Gastrocnemius medialis (tissue), 4 donors: Measurements from ENCODE around the gene RPL4. TPM values are rescaled to one million over a fixed set of nuclear protein-coding genes. Genes with fewer than 3 reads are reported as not detected.
"Not testable (repeated sequence)": the region's sequence is repeated elsewhere in the genome, so short reads cannot be mapped to it uniquely, and the experiment has no call there.

Experiments
- ATAC-seq, 2 donors: fragments of 150-250 bp; one replicate each; pipeline ENCODE4 v1.9.1; 2016
- DNase-seq, 2 donors: peaks; one replicate each; pipeline ENCODE4 v3.0.0-alpha.2; 2019
- H3K27ac ChIP-seq, 4 donors: fragments of 200-600 bp; sonication (generic); 1 replicate in 1 of 4; 2 replicates in 3 of 4; pipeline ENCODE4 v1.5.1; 2016 to 2018; ENCODE audit warnings: mild to moderate bottlenecking in 2 of 4, moderate library complexity in 1 of 4
- H3K27me3 ChIP-seq, 3 donors: fragments of 200-600 bp; sonication (generic) in 2 of 3; 1 replicate in 1 of 3; 2 replicates in 2 of 3; pipeline versions ENCODE4 v1.5.1 to v1.6.0; 2016 to 2019; ENCODE audit warnings: mild to moderate bottlenecking in 1 of 3, moderate library complexity in 1 of 3
- H3K36me3 ChIP-seq, 2 donors: fragments of 200-600 bp; sonication (generic) in 1 of 2; one replicate each; pipeline ENCODE4 v1.5.1; 2017 to 2018
- H3K4me1 ChIP-seq, 2 donors: fragments of 200-600 bp; sonication (generic) in 1 of 2; one replicate each; pipeline ENCODE4 v1.5.1; 2016 to 2017; ENCODE audit warnings: mild to moderate bottlenecking in 2 of 2
- H3K4me3 ChIP-seq, 4 donors: fragments of 200-600 bp; sonication (generic) in 3 of 4; 1 replicate in 1 of 4; 2 replicates in 3 of 4; pipeline ENCODE4 v1.5.1; 2016 to 2019; ENCODE audit warnings: mild to moderate bottlenecking in 2 of 4
- H3K9me3 ChIP-seq, 3 donors: fragments of 200-600 bp; sonication (generic) in 2 of 3; 1 replicate in 1 of 3; 2 replicates in 2 of 3; pipeline ENCODE4 v1.5.1; 2016 to 2019
- CTCF ChIP-seq, 5 experiments: fragments of 450-650 bp in 3 of 5; fragments of 200-600 bp in 2 of 5; sonication (generic) in 2 of 5; IDR thresholded peaks in 4 of 5; conservative IDR thresholded peaks in 1 of 5; 1 replicate in 4 of 5; 2 replicates in 1 of 5; pipeline ENCODE4 v1.5.1; 2016 to 2019; ENCODE audit warnings: antibody characterized with exemption in 5 of 5, mild to moderate bottlenecking in 3 of 5, moderate library complexity in 3 of 5
- POLR2A ChIP-seq, 2 donors: fragments of 450-650 bp; IDR thresholded peaks; one replicate each; pipeline ENCODE4 v1.6.1; 2017; ENCODE audit warnings: antibody characterized with exemption in 2 of 2, mild to moderate bottlenecking in 2 of 2, moderate library complexity in 2 of 2
- in situ Hi-C, 4 donors: fragments of 200-750 bp; cut with MboI; loops; one replicate each; pipeline versions ENCODE4 v1.15.0 to v1.8.0; 2017; ENCODE audit warnings: low sequenced_read_pairs in 4 of 4
- intact Hi-C: fragments of 100-400 bp; cut with DNase I; formaldehyde crosslinking; loops from one replicate; pipeline ENCODE4 v1.15.1; 2023; ENCODE audit warnings: low total_unique reads
- total RNA-seq, 4 donors: library from RNA; depleted of rRNA; stranded (reverse); fragments of >200 nt; gene quantifications; one replicate each; pipeline versions ENCODE4 v1.1.0 to v1.2.3, GENCODE V29; 2016

The RPL4 gene
- total RNA-seq, 4 donors from 2014 or later = 2,613 to 4,567 (median 3,688) TPM

DNA sequence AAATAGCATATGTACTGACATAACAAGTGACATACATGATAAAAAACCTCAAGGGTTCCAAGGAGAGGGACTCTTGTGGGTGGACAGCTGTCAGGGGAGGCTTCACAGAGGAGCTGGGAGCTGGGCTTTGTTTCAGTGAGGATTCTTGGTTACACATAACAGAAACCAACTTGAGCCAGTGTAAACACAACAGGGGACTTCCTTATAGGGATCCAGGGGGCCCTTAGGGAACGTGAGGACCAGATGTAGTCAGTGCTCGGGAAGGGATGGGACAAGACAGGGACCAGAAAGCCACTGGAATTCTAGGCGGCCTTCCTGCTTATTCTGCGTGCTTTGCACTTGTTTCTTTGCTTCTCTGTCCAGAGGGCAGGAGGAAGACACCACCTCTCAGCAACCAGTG, 42.0 kb downstream of the RPL4 start:
- Histone ChIP-seq H3K4me3 (no peak overlapping the region), H3K27me3 (no peaks in the 10 kb centered on the region), H3K9me3 (no peaks in the 10 kb centered on the region), H3K4me1 (no peaks in the 10 kb centered on the region), H3K36me3 (no peaks in the 10 kb centered on the region), H3K27ac (no peak overlapping the region)
- in situ Hi-C loops = no loop called here
- DNase-seq = no peak
- ATAC-seq = no peak
- intact Hi-C loops = no loop called here
- TF ChIP-seq POLR2A (IDR thresholded peaks at IDR 0.05) (no peak), CTCF (IDR thresholded peaks at IDR 0.05 in 4 of 5, conservative IDR thresholded peaks at IDR 0.05 in 1 of 5) (no peak)

DNA sequence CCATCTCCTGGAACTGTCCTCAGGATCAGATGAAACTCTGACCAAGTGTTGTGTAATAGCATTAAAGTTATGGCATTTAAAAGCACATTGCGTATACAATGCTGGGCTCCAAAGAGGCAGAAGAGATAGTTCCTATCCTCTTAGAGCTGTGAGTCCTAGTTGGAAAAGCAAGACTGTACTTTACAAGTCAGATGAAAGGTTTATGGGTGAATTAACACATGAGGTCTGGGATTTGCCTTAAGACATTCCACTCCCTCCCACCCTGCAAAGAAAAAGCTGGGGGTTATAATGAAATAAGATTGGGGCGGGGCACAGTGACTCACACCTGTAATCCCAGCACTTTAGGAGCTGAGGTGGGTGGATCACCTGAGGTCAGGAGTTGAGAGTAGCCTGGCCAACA, 42.7 kb downstream of the RPL4 start:
- no peak for DNase-seq
- H3K9me3 ChIP-seq = no peaks in the 10 kb centered on the region
- no peaks in the 10 kb centered on the region for H3K4me1 ChIP-seq
- TF ChIP-seq CTCF (IDR thresholded peaks at IDR 0.05 in 4 of 5, conservative IDR thresholded peaks at IDR 0.05 in 1 of 5) (no peak), POLR2A (IDR thresholded peaks at IDR 0.05) (no peak)
- intact Hi-C loops = no loop called here
- no peaks in the 10 kb centered on the region for H3K27me3 ChIP-seq
- no peak overlapping the region for H3K27ac ChIP-seq
- no peak overlapping the region for H3K4me3 ChIP-seq
- no peak for ATAC-seq
- H3K36me3 ChIP-seq = no peaks in the 10 kb centered on the region
- in situ Hi-C loops = no loop called here

- ATAC-seq, H3K36me3 ChIP-seq, DNase-seq, H3K27me3 ChIP-seq, H3K4me1 ChIP-seq, H3K4me3 ChIP-seq, H3K9me3 ChIP-seq, H3K27ac ChIP-seq, in situ Hi-C loops, intact Hi-C loops: not testable (repeated sequence)
These were observed 43.4 kb downstream of the RPL4 start for GRCh38 chr15:66461294-66461693.

GRCh38 chr15:66459818-66460615, 44.6 kb downstream of the RPL4 start:
- peaks cover 0 to 5% of the 10 kb centered on the region in 2 donors for H3K36me3 ChIP-seq
- no peaks in the 10 kb centered on the region for H3K9me3 ChIP-seq
- H3K27me3 ChIP-seq = no peaks in the 10 kb centered on the region
- DNase-seq = no peak
- TF ChIP-seq POLR2A (IDR thresholded peaks at IDR 0.05) (no peak), CTCF (IDR thresholded peaks at IDR 0.05 in 4 of 5, conservative IDR thresholded peaks at IDR 0.05 in 1 of 5) (no peak)
- in situ Hi-C loops (no loop called here), intact Hi-C loops (no loop called here)
- no peaks in the 10 kb centered on the region for H3K4me1 ChIP-seq
- no peak overlapping the region for H3K4me3 ChIP-seq
- no peak for ATAC-seq
- no peak overlapping the region for H3K27ac ChIP-seq

DNA sequence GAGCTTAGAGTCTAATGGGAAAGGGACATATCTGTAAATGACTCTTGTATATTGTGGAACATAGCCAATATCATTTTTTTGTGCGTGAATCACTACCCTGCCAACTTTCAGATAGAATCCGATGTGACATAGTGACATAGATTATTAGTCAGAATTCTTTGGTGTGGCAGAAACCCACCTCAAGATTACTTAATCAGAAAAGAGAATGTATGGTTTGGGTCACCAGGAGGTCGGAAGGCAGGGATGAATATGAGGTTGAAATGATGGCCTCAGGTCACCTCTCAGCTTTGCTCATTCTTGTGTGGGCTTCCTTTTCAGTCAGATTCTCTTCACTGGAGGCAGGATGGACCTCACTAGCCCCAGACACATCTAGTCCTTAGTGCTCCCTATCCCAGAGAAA, 48.4 kb downstream of the RPL4 start:
- intact Hi-C loops = no loop called here
- Histone ChIP-seq H3K36me3 (peaks cover 0 to 5% of the 10 kb centered on the region in 2 donors), H3K27me3 (no peaks in the 10 kb centered on the region), H3K27ac (no peak overlapping the region), H3K9me3 (no peaks in the 10 kb centered on the region), H3K4me1 (peaks cover 5 to 14% of the 10 kb centered on the region in 2 donors), H3K4me3 (no peak overlapping the region)
- DNase-seq = no peak
- in situ Hi-C loops = no loop called here
- TF ChIP-seq CTCF (IDR thresholded peaks at IDR 0.05 in 4 of 5, conservative IDR thresholded peaks at IDR 0.05 in 1 of 5) = no peak
- no peak for TF ChIP-seq POLR2A (IDR thresholded peaks at IDR 0.05)
- no peak for ATAC-seq
